Mucosa of gallbladder (tissue), 1 donor: Measurements from ENCODE around the gene CARS2. TPM values are rescaled to one million over a fixed set of nuclear protein-coding genes. Genes with fewer than 3 reads are reported as not detected.
"Not testable (repeated sequence)": the region's sequence is repeated elsewhere in the genome, so short reads cannot be mapped to it uniquely, and the experiment has no call there.

Source experiments
- DNase-seq: peaks from one replicate; pipeline ENCODE4 v3.0.0-alpha.2; 2020; ENCODE audit warnings: low spot score
- total RNA-seq: library from RNA; stranded (reverse); gene quantifications from one replicate; pipeline ENCODE4 v1.2.1, GENCODE V29; 2021
- donor health status: DM: no; HTN: no; CAD: no.

CARS2 gene
- total RNA-seq, 1 donor from 2014 or later, result 62.8 TPM

GRCh38 chr13:110706570-110707372 is 855 bp upstream of the CARS2 start:
- no peak for DNase-seq

GRCh38 chr13:110705356-110705825 is 525 bp downstream of the CARS2 start:
- no peak for DNase-seq

- DNase-seq, result no peak
These were observed 3.1 kb downstream of the CARS2 start for GRCh38 chr13:110702591-110703526.

- DNase-seq, result no peak
These were observed 3.8 kb downstream of the CARS2 start for GRCh38 chr13:110702089-110702488.

- DNase-seq, result not testable (repeated sequence)
These were observed 4.9 kb downstream of the CARS2 start for GRCh38 chr13:110701061-110701460.

- no peak for DNase-seq
These were observed 5.3 kb downstream of the CARS2 start for GRCh38 chr13:110700641-110701040.

- DNase-seq, result no peak
These were observed 5.7 kb downstream of the CARS2 start for GRCh38 chr13:110700186-110700585.

GRCh38 chr13:110699148-110700145 is 6.5 kb downstream of the CARS2 start:
- DNase-seq, result no peak

- DNase-seq, result no peak
These were observed 7.2 kb downstream of the CARS2 start for GRCh38 chr13:110698689-110699088.

GRCh38 chr13:110697842-110698241 is 8.1 kb downstream of the CARS2 start:
- no peak for DNase-seq

GRCh38 chr13:110696776-110697175 is 9.1 kb downstream of the CARS2 start:
- DNase-seq, result no peak

GRCh38 chr13:110695774-110696173 is 10.1 kb downstream of the CARS2 start:
- not testable (repeated sequence) for DNase-seq

- no peak for DNase-seq
These were observed 15.4 kb downstream of the CARS2 start for GRCh38 chr13:110690516-110690915.

- no peak for DNase-seq
These were observed 16.2 kb downstream of the CARS2 start for GRCh38 chr13:110689711-110690110.

GRCh38 chr13:110689041-110689440 is 16.9 kb downstream of the CARS2 start:
- no peak for DNase-seq

GRCh38 chr13:110687736-110688135 is 18.2 kb downstream of the CARS2 start:
- DNase-seq, result no peak

GRCh38 chr13:110685305-110686020 is 20.5 kb downstream of the CARS2 start:
- peak; percentile 50 for DNase-seq

- no peak for DNase-seq
These were observed 21.4 kb downstream of the CARS2 start for GRCh38 chr13:110684388-110685056.

GRCh38 chr13:110683921-110684320 is 22.0 kb downstream of the CARS2 start:
- DNase-seq, result no peak
